ENCODE measurements around the gene OTOP1. TPM values are rescaled to one million over a fixed set of nuclear protein-coding genes. Genes with fewer than 3 reads are reported as not detected.

The OTOP1 gene, protein sequence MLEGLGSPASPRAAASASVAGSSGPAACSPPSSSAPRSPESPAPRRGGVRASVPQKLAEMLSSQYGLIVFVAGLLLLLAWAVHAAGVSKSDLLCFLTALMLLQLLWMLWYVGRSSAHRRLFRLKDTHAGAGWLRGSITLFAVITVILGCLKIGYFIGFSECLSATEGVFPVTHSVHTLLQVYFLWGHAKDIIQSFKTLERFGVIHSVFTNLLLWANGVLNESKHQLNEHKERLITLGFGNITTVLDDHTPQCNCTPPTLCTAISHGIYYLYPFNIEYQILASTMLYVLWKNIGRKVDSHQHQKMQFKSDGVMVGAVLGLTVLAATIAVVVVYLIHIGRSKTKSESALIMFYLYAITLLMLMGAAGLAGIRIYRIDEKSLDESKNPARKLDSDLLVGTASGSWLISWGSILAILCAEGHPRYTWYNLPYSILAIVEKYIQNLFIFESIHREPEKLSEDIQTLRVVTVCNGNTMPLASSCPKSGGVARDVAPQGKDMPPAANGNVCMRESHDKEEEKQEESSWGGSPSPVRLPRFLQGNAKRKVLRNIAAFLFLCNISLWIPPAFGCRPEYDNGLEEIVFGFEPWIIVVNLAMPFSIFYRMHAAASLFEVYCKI
- not detected in 2 replicates for polyA plus RNA-seq (2011; rRNA removed)
- not detected in 2 replicates for polyA minus RNA-seq (2011; rRNA and poly(A)+ RNA removed)

DNA sequence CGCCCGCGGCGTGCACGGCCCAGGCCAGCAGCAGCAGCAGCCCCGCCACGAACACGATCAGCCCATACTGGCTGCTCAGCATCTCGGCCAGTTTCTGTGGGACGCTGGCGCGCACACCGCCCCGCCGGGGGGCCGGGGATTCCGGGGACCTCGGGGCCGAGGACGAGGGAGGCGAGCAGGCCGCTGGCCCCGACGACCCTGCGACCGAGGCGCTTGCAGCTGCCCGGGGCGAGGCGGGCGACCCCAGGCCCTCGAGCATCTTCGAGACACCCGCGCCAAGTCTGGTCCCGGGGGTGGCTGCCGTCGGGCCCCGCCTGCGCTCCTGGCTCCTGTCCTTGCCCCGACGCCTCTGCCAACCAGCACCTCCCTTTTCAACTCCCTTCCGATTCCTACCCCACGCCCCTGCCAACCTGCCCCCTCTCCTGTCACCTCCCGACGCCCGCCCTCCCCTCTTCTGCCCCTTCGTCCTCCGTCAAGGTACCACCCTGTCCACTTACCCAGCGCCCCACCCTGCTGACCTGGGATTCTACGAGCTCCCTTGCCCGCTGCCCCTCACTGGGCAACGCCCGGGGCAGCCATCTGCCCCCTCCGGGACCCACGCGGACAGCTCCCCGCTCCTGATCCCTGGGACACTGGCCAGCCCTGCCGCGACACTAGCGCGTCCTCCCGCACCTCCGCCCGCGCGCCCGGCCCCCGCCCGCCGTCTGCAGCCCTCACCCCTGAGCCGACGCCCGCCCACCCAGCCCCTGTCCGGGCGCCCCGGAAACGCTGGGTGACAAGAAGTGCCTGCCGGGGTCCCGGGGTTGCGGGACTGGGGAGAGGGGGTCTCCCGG is at the start of gene OTOP1:
Gene OTOP1, minus strand, starts transcription at position 324 of the 833 bp plus-strand sequence. Its CDS starts 65 bp downstream, at position 259.
- CTCF ChIA-PET: no interaction called here
- TF ChIP-seq, protein P1, sequence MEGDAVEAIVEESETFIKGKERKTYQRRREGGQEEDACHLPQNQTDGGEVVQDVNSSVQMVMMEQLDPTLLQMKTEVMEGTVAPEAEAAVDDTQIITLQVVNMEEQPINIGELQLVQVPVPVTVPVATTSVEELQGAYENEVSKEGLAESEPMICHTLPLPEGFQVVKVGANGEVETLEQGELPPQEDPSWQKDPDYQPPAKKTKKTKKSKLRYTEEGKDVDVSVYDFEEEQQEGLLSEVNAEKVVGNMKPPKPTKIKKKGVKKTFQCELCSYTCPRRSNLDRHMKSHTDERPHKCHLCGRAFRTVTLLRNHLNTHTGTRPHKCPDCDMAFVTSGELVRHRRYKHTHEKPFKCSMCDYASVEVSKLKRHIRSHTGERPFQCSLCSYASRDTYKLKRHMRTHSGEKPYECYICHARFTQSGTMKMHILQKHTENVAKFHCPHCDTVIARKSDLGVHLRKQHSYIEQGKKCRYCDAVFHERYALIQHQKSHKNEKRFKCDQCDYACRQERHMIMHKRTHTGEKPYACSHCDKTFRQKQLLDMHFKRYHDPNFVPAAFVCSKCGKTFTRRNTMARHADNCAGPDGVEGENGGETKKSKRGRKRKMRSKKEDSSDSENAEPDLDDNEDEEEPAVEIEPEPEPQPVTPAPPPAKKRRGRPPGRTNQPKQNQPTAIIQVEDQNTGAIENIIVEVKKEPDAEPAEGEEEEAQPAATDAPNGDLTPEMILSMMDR (IDR thresholded peaks at IDR 0.05; ENCODE audit: low read depth, low read length): no peak
- H3K9me3 ChIP-seq (ENCODE audit: control insufficient read depth, insufficient read depth, low read length): peaks cover 7% of the 10 kb centered on the region; the same call in 1 of the 2 replicates
- no peak for DNase-seq (ENCODE audit: low read depth, low spot score)
- peaks cover 40% of the 10 kb centered on the region for H3K27me3 ChIP-seq (ENCODE audit: control insufficient read depth, insufficient read depth, low read length)
- POLR2A ChIA-PET: no interaction called here
- H3K27ac ChIP-seq (ENCODE audit: low read depth, low read length): no peak within 1 kb of the TSS
- no peak within 1 kb of the TSS for H3K4me3 ChIP-seq (ENCODE audit: low read depth, low read length)

DNA sequence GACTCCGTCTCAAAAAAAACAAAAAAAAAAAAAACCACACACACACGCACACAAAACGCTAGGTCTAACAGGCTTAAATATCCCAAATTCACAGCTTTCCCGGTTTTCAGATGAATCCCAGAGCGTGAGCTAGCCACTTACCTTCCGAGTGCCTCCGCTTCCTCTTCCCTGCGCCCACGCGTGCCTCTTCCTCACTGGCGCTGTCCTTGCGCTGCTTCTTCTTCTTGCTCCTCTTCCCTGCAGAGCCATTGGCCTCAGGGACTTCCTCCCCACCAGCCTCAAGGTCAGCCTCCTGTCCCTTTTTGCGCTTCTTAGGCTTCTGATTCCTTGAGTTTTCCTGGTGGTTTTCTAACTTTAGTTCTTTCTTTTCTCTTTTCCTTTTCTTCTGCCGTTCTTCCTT is 47.5 kb upstream of the OTOP1 start:
- POLR2A ChIA-PET: no interaction called here
- Histone ChIP-seq H3K9me3 (ENCODE audit: control insufficient read depth, insufficient read depth, low read length) (no peaks in the 10 kb centered on the region), H3K4me3 (ENCODE audit: low read depth, low read length) (no peak overlapping the region), H3K27me3 (ENCODE audit: control insufficient read depth, insufficient read depth, low read length) (no peaks in the 10 kb centered on the region), H3K27ac (ENCODE audit: low read depth, low read length) (no peak overlapping the region)
- TF ChIP-seq, protein P1 (IDR thresholded peaks at IDR 0.05; ENCODE audit: low read depth, low read length): no peak
- no peak for DNase-seq (ENCODE audit: low read depth, low spot score)
- CTCF ChIA-PET: no interaction called here

DNA sequence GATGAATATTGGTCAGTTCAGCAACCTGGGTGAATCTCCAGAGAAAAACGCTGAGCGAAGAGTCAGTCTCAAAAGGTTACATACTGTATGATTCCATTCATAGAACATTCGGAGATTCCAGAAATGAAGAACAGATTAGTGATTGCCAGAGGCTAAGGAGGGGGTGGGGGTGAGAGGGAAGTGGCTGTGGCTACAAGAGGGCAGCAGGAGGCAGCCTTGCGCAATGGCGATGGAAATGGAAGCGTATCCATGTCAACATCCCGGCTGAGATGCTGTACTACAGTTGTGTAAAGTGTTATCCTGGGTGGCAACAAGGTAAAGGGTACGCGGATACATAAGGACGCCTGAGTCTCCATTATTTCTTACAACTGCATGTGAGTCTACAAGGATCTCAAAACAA is 45.2 kb upstream of the OTOP1 start:
- TF ChIP-seq, protein P1 (IDR thresholded peaks at IDR 0.05; ENCODE audit: low read depth, low read length): no peak
- ChIA-PET POLR2A (no interaction called here), CTCF (interaction anchor here (1.0 kb wide), 1 partner anchor 12 kb away, joined by 4 read pairs; no protein-coding TSS in a partner anchor)
- DNase-seq (ENCODE audit: low read depth, low spot score): no peak
- H3K9me3 ChIP-seq (ENCODE audit: control insufficient read depth, insufficient read depth, low read length): no peaks in the 10 kb centered on the region
- H3K4me3 ChIP-seq (ENCODE audit: low read depth, low read length): no peak overlapping the region
- no peak overlapping the region for H3K27ac ChIP-seq (ENCODE audit: low read depth, low read length)
- no peaks in the 10 kb centered on the region for H3K27me3 ChIP-seq (ENCODE audit: control insufficient read depth, insufficient read depth, low read length)

DNA sequence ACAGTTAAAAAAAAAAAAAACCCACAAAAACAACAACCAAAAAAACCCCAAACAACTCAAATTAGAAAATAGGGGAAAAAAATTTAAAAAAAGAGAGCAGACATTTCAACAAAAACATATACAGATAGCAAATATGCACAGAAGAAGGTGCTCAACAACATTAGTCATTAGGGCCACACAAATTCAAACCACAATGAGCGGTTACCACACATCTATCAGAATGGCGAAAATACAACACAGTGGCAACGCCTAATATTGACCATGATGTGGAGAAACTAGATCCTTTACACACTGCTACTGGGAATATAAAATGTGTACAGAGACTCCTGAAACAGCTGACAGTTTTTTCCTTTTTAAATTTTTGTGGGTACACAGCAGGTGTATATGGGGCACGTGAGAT is 43.8 kb upstream of the OTOP1 start:
- CTCF ChIA-PET: no interaction called here

More for the DNA sequence above, 43.8 kb upstream of the OTOP1 start:
- H3K27me3 ChIP-seq (ENCODE audit: control insufficient read depth, insufficient read depth, low read length): no peaks in the 10 kb centered on the region
- no peaks in the 10 kb centered on the region for H3K9me3 ChIP-seq (ENCODE audit: control insufficient read depth, insufficient read depth, low read length)
- H3K4me3 ChIP-seq (ENCODE audit: low read depth, low read length): no peak overlapping the region
- POLR2A ChIA-PET: no interaction called here
- no peak for DNase-seq (ENCODE audit: low read depth, low spot score)
- TF ChIP-seq, protein P1 (IDR thresholded peaks at IDR 0.05; ENCODE audit: low read depth, low read length): no peak
- H3K27ac ChIP-seq (ENCODE audit: low read depth, low read length): no peak overlapping the region
